Measurements from ENCODE around the gene TLX3. TPM values are rescaled to one million over a fixed set of nuclear protein-coding genes. Genes with fewer than 3 reads are reported as not detected.
A peak's percentile ranks its signal among the peaks of the same experiment; 100 is the strongest.

Gene TLX3
- total and polyA plus RNA-seq, 2 of the 8 experiments (the other 6 are each of a cell fraction or from before 2014, with no cell fraction given) = not detected

- TF ChIP-seq KDM1A (IDR thresholded peaks at IDR 0.05; ENCODE audit: borderline replicate concordance, low read length) = 0 out of 2 replicates have a peak, but pooled peaks have one; percentile 45
Observed at GRCh38 chr5:171315386-171315891, 6.4 kb downstream of the TLX3 start (continued).

Data from H1 (cell line).